Measurements from ENCODE around the gene PNLIPRP2. TPM values are rescaled to one million over a fixed set of nuclear protein-coding genes. Genes with fewer than 3 reads are reported as not detected.

The PNLIPRP2 gene
- total and polyA plus RNA-seq, 4 donors = 0.06 to 1.0 (median 0.08) TPM; not detected in 1

DNA sequence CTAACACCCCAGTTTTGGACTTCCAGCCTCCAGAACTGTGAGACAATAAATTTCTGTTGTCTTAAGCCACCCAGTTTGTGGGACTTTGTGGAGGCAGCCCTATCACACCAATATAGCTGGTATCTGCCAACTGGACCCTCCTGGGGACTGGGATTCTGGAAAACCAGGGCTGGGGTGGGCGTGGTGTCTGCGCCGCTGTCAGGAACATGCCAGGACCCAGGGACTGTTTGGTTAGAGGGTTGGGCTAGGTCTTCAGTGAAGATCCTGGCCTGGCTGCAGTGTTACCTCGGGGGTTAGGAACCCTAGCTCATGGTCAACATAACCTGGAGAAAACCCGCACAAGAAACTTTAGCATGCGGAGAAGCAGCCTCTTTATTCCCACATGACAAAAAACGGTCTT, 42.6 kb downstream of the PNLIPRP2 start:
- Histone ChIP-seq H3K9ac (ENCODE audit: insufficient read depth in 1 of 2, low read length in 2 of 2) (no peak overlapping the region), H3K4me1 (ENCODE audit: control insufficient read depth in 5 of 5, insufficient read depth in 5 of 5, low read length in 5 of 5) (peaks cover 0 to 7% (median 0%) of the 10 kb centered on the region in 5 donors)
- WGBS, 2 donors = 91 to 96% methylated on average over 7 of the region's 7 CpGs

DNA sequence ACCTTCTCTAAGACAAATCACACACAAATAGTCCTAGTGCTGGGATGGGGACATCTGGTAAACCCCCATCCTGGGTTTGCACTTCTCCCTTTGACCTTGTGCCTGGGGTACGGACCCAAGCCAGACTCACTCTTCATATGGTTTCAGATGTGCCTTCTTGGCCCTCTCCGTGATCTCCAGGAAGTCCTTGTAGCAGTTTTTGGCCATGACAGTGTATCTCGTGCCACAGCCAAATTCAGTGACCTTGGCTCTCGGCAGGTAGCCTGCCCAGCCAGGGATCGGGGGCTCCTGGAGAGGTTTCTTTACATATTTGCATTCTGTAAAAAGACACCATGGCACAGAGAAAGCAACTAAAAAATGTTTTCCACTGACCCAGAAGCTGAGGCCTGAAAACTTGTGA, 43.9 kb downstream of the PNLIPRP2 start:
- no peak overlapping the region for H3K9ac ChIP-seq (ENCODE audit: insufficient read depth in 1 of 2, low read length in 2 of 2)
- ATAC-seq (ENCODE audit: insufficient read depth, low FRiP score) (no peak), DNase-seq (no peak)
- TF ChIP-seq, protein P1, sequence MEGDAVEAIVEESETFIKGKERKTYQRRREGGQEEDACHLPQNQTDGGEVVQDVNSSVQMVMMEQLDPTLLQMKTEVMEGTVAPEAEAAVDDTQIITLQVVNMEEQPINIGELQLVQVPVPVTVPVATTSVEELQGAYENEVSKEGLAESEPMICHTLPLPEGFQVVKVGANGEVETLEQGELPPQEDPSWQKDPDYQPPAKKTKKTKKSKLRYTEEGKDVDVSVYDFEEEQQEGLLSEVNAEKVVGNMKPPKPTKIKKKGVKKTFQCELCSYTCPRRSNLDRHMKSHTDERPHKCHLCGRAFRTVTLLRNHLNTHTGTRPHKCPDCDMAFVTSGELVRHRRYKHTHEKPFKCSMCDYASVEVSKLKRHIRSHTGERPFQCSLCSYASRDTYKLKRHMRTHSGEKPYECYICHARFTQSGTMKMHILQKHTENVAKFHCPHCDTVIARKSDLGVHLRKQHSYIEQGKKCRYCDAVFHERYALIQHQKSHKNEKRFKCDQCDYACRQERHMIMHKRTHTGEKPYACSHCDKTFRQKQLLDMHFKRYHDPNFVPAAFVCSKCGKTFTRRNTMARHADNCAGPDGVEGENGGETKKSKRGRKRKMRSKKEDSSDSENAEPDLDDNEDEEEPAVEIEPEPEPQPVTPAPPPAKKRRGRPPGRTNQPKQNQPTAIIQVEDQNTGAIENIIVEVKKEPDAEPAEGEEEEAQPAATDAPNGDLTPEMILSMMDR (IDR thresholded peaks at IDR 0.05; ENCODE audit: control extremely low read depth, extremely low read depth) = no peak
- WGBS, 2 donors = 83 to 89% methylated on average over 5 of the region's 5 CpGs
- H3K36me3 ChIP-seq (ENCODE audit: control insufficient read depth in 4 of 4, insufficient read depth in 4 of 4, low read length in 4 of 4) = no peaks in the 10 kb centered on the region
- H3K4me1 ChIP-seq (ENCODE audit: control insufficient read depth in 5 of 5, insufficient read depth in 5 of 5, low read length in 5 of 5) = peaks cover 0 to 7% (median 0%) of the 10 kb centered on the region in 5 donors
- H3K9me3 ChIP-seq (ENCODE audit: control insufficient read depth in 4 of 4, insufficient read depth in 3 of 4, low read length in 3 of 4) = peaks cover 0 to 7% (median 0%) of the 10 kb centered on the region in 4 donors
- H3K27ac ChIP-seq (ENCODE audit: low read depth in 1 of 2, low read length in 1 of 2) = no peak overlapping the region
- no peak overlapping the region for H3K4me3 ChIP-seq
- no peaks in the 10 kb centered on the region for H3K27me3 ChIP-seq (ENCODE audit: control insufficient read depth in 3 of 3, insufficient read depth in 3 of 3, low read length in 2 of 3)

More for the DNA sequence above, 42.6 kb downstream of the PNLIPRP2 start:
- no peaks in the 10 kb centered on the region for H3K27me3 ChIP-seq (ENCODE audit: control insufficient read depth in 3 of 3, insufficient read depth in 3 of 3, low read length in 2 of 3)
- TF ChIP-seq, protein P1 (IDR thresholded peaks at IDR 0.05; ENCODE audit: control extremely low read depth, extremely low read depth) = no peak
- H3K4me3 ChIP-seq = no peak overlapping the region
- DNase-seq (no peak), ATAC-seq (ENCODE audit: insufficient read depth, low FRiP score) (no peak)
- peaks cover 0 to 7% (median 0%) of the 10 kb centered on the region in 4 donors for H3K9me3 ChIP-seq (ENCODE audit: control insufficient read depth in 4 of 4, insufficient read depth in 3 of 4, low read length in 3 of 4)
- H3K36me3 ChIP-seq (ENCODE audit: control insufficient read depth in 4 of 4, insufficient read depth in 4 of 4, low read length in 4 of 4) = no peaks in the 10 kb centered on the region
- H3K27ac ChIP-seq (ENCODE audit: low read depth in 1 of 2, low read length in 1 of 2) = no peak overlapping the region

DNA sequence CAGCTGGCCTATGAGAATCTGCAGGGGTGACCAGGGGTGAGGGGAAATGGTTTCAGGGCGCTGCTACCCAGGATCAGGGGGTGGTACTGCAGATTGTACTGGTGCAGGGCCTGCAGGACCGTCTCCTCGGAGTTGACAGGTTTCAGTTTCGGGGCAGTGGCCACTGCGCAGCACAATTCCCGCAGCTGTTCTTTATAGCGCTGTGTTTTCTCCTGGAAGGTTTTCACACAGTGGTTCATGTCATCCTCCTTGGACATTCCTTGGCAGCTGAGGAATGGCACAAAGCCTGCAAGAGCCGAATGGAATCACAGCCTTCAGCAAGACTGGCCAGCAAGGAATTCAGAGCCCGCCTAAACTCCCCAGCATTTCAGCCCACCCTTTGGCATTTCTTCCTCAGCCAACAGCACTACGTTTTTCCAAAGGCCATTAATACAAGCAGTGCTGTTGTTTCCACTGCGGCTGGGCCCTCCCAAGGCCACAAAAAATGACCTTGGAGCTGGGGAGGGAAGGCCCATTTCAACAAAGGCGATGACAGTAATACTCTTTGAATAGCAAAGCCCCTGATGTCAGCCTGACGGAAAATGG, 44.9 kb downstream of the PNLIPRP2 start:
- ATAC-seq (ENCODE audit: insufficient read depth, low FRiP score) (no peak), DNase-seq (peak; percentile 70 to 77 (median 71))
- Histone ChIP-seq H3K36me3 (ENCODE audit: control insufficient read depth in 4 of 4, insufficient read depth in 4 of 4, low read length in 4 of 4) (no peaks in the 10 kb centered on the region), H3K4me3 (no peak overlapping the region), H3K4me1 (ENCODE audit: control insufficient read depth in 5 of 5, insufficient read depth in 5 of 5, low read length in 5 of 5) (peaks cover 0 to 7% (median 0%) of the 10 kb centered on the region in 5 donors), H3K27ac (ENCODE audit: low read depth in 1 of 2, low read length in 1 of 2) (no peak overlapping the region), H3K9ac (ENCODE audit: insufficient read depth in 1 of 2, low read length in 2 of 2) (no peak overlapping the region), H3K27me3 (ENCODE audit: control insufficient read depth in 3 of 3, insufficient read depth in 3 of 3, low read length in 2 of 3) (peaks cover 0 to 3% (median 0%) of the 10 kb centered on the region in 3 donors), H3K9me3 (ENCODE audit: control insufficient read depth in 4 of 4, insufficient read depth in 3 of 4, low read length in 3 of 4) (peaks cover 0 to 7% (median 0%) of the 10 kb centered on the region in 4 donors)
- TF ChIP-seq, protein P1 (IDR thresholded peaks at IDR 0.05; ENCODE audit: control extremely low read depth, extremely low read depth) = no peak
- 69 to 78% methylated on average over 13 of the region's 13 CpGs for WGBS, 2 donors
